ENCODE data around the gene LHPP.

The LHPP gene

DNA sequence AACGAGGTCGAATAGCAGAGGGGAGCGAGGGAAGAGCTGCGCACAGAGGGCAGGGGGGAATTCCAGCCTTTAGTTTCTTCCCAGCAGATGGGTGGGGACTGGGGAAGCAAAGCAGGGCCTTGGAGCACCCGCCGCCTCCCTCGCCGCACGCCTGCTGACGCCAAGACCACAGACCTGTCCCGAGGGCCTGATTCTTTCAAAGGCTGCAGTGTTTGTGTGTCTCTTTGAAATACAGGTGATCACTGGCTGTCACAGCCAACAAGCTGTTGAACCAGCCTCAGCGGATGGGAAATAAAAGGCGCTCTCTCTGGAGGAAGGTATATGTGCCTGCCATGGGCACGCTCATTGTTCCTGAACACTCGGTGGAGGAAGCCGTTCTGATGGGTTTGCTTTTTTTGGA is 163.3 kb downstream of the LHPP start:
- TF ChIP-seq ZC3H10 (CRISPR knock-in tag; IDR thresholded peaks at IDR 0.05): no peak
- TF ChIP-seq BACH2 (CRISPR knock-in tag; IDR thresholded peaks at IDR 0.05; ENCODE audit: borderline replicate concordance): no peak
- TF ChIP-seq, protein P1, sequence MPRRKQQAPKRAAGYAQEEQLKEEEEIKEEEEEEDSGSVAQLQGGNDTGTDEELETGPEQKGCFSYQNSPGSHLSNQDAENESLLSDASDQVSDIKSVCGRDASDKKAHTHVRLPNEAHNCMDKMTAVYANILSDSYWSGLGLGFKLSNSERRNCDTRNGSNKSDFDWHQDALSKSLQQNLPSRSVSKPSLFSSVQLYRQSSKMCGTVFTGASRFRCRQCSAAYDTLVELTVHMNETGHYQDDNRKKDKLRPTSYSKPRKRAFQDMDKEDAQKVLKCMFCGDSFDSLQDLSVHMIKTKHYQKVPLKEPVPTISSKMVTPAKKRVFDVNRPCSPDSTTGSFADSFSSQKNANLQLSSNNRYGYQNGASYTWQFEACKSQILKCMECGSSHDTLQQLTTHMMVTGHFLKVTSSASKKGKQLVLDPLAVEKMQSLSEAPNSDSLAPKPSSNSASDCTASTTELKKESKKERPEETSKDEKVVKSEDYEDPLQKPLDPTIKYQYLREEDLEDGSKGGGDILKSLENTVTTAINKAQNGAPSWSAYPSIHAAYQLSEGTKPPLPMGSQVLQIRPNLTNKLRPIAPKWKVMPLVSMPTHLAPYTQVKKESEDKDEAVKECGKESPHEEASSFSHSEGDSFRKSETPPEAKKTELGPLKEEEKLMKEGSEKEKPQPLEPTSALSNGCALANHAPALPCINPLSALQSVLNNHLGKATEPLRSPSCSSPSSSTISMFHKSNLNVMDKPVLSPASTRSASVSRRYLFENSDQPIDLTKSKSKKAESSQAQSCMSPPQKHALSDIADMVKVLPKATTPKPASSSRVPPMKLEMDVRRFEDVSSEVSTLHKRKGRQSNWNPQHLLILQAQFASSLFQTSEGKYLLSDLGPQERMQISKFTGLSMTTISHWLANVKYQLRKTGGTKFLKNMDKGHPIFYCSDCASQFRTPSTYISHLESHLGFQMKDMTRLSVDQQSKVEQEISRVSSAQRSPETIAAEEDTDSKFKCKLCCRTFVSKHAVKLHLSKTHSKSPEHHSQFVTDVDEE (CRISPR knock-in tag; IDR thresholded peaks at IDR 0.05): no peak
- TF ChIP-seq ZFP30 (CRISPR knock-in tag; IDR thresholded peaks at IDR 0.05): no peak
- TF ChIP-seq, protein P2, sequence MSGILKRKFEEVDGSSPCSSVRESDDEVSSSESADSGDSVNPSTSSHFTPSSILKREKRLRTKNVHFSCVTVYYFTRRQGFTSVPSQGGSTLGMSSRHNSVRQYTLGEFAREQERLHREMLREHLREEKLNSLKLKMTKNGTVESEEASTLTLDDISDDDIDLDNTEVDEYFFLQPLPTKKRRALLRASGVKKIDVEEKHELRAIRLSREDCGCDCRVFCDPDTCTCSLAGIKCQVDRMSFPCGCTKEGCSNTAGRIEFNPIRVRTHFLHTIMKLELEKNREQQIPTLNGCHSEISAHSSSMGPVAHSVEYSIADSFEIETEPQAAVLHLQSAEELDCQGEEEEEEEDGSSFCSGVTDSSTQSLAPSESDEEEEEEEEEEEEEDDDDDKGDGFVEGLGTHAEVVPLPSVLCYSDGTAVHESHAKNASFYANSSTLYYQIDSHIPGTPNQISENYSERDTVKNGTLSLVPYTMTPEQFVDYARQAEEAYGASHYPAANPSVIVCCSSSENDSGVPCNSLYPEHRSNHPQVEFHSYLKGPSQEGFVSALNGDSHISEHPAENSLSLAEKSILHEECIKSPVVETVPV (CRISPR knock-in tag; IDR thresholded peaks at IDR 0.05): no peak
- TF ChIP-seq ZNF70 (CRISPR knock-in tag; IDR thresholded peaks at IDR 0.05): no peak
- no peak for ATAC-seq

DNA sequence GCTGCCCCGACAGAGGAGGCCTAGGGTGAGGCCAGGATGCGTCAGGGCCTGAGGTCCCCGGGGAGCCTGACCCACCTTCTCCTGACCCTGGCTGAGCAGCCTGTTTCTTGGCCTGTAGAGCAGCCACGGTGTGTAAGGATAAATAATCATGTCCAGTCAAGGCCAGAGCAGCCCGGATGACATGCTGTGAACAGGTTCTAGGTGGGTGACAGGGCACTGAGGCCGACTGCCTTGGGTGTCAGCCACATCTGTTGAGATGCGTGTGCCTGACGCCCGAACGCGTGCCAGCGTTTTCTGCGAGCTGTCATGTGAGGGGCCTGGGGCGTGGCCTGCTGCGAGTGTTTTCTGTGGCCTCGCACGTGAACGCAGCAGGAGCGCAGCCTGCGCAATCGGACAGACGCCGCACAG is 164.2 kb downstream of the LHPP start:
- no peak for ATAC-seq
- TF ChIP-seq ZNF70 (CRISPR knock-in tag; IDR thresholded peaks at IDR 0.05): no peak
- TF ChIP-seq, protein P3, sequence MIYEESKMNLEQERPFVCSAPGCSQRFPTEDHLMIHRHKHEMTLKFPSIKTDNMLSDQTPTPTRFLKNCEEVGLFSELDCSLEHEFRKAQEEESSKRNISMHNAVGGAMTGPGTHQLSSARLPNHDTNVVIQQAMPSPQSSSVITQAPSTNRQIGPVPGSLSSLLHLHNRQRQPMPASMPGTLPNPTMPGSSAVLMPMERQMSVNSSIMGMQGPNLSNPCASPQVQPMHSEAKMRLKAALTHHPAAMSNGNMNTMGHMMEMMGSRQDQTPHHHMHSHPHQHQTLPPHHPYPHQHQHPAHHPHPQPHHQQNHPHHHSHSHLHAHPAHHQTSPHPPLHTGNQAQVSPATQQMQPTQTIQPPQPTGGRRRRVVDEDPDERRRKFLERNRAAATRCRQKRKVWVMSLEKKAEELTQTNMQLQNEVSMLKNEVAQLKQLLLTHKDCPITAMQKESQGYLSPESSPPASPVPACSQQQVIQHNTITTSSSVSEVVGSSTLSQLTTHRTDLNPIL (CRISPR knock-in tag; IDR thresholded peaks at IDR 0.05; ENCODE audit: low read depth): no peak
- TF ChIP-seq, protein P2 (CRISPR knock-in tag; IDR thresholded peaks at IDR 0.05): no peak

DNA sequence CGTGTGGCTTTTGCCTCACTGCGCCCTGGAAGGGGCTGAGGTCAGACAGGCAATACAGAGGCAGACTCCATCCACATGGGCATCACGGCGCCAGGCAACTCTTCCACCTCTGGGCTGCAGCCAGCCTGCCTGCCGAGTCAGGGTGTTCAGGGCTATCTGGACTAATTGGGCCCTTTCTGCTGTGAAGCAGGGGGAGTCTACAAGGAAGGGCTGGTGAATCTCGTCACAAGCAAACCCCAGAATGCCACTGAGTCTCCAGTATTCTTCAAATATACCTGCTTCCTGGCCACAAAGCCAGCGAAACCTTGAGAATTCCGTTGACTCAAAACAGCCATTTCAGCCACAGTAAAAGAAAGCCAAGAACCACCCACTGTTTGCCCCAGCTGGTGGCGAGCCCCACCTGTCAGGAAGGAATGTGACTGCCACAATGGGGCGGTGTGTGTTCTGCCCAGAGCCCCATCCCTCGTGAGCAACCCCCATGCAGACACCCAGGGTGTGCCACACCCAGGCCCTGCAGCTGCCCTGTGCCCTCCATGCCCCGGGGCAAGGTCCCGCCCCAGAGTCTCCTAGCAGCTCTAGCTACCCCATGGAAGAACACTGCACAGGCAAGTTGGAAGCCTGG is 165.2 kb downstream of the LHPP start:
- TF ChIP-seq ARNTL (CRISPR knock-in tag; IDR thresholded peaks at IDR 0.05; ENCODE audit: borderline replicate concordance, low read depth) (no peak), SNAI2 (CRISPR knock-in tag; IDR thresholded peaks at IDR 0.05) (no peak), OSR1 (CRISPR knock-in tag; IDR thresholded peaks at IDR 0.05) (no peak), RARB (CRISPR knock-in tag; IDR thresholded peaks at IDR 0.05) (no peak), PPARA (CRISPR knock-in tag; IDR thresholded peaks at IDR 0.05; ENCODE audit: borderline replicate concordance) (no peak)
- TF ChIP-seq, protein P4, sequence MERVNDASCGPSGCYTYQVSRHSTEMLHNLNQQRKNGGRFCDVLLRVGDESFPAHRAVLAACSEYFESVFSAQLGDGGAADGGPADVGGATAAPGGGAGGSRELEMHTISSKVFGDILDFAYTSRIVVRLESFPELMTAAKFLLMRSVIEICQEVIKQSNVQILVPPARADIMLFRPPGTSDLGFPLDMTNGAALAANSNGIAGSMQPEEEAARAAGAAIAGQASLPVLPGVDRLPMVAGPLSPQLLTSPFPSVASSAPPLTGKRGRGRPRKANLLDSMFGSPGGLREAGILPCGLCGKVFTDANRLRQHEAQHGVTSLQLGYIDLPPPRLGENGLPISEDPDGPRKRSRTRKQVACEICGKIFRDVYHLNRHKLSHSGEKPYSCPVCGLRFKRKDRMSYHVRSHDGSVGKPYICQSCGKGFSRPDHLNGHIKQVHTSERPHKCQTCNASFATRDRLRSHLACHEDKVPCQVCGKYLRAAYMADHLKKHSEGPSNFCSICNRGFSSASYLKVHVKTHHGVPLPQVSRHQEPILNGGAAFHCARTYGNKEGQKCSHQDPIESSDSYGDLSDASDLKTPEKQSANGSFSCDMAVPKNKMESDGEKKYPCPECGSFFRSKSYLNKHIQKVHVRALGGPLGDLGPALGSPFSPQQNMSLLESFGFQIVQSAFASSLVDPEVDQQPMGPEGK (CRISPR knock-in tag; IDR thresholded peaks at IDR 0.05; ENCODE audit: borderline replicate concordance): no peak
- TF ChIP-seq, protein P1 (CRISPR knock-in tag; IDR thresholded peaks at IDR 0.05): no peak
- TF ChIP-seq, protein P2 (CRISPR knock-in tag; IDR thresholded peaks at IDR 0.05): no peak
- TF ChIP-seq, protein P3 (CRISPR knock-in tag; IDR thresholded peaks at IDR 0.05; ENCODE audit: low read depth): no peak
- ATAC-seq: no peak

Data from SK-N-SH treated with all-trans-retinoic acid at 6 μM for 48 hours (cell line).